Thyroid gland (tissue), 4 donors: Measurements from ENCODE around the gene DNASE2B.

Experiments used
- POLR2A ChIP-seq, 2 donors: fragments of 450-650 bp; IDR thresholded peaks; one replicate each; pipeline ENCODE4 v1.6.1; 2017; ENCODE audit warnings: antibody characterized with exemption in 2 of 2, mild to moderate bottlenecking in 2 of 2, moderate library complexity in 1 of 2
- TF ChIP-seq, protein P1 (sequence below), 6 experiments: fragments of 200-600 bp in 3 of 6; fragments of 450-650 bp in 3 of 6; sonication (generic) in 3 of 6; IDR thresholded peaks; one replicate each; pipeline ENCODE4 v1.5.1; 2016 to 2019; ENCODE audit warnings: antibody characterized with exemption in 6 of 6, mild to moderate bottlenecking in 2 of 6, inconsistent platforms in 1 of 6, moderate library complexity in 1 of 6

DNA sequence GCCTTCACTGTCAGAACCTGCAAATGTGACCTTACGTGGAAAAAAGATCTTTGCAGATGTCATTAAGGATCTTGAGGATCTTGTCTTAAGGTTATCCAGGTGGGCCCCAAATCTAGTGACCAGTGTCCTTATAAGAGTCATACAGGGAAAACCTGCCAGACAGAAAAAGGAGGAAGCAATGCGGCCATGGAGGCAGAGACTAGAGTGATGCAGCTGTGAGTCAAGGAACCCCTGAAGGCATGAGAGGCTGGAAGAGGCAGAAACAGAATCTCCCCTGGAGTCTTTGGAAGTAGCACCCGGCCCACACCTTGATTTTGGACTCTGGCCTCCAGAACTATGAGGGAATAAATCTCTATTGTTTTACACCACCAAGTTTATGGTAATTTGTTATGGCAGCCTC, 36.5 kb upstream of the DNASE2B start:
- TF ChIP-seq, protein P1, sequence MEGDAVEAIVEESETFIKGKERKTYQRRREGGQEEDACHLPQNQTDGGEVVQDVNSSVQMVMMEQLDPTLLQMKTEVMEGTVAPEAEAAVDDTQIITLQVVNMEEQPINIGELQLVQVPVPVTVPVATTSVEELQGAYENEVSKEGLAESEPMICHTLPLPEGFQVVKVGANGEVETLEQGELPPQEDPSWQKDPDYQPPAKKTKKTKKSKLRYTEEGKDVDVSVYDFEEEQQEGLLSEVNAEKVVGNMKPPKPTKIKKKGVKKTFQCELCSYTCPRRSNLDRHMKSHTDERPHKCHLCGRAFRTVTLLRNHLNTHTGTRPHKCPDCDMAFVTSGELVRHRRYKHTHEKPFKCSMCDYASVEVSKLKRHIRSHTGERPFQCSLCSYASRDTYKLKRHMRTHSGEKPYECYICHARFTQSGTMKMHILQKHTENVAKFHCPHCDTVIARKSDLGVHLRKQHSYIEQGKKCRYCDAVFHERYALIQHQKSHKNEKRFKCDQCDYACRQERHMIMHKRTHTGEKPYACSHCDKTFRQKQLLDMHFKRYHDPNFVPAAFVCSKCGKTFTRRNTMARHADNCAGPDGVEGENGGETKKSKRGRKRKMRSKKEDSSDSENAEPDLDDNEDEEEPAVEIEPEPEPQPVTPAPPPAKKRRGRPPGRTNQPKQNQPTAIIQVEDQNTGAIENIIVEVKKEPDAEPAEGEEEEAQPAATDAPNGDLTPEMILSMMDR (IDR thresholded peaks at IDR 0.05) = no peak
- no peak for TF ChIP-seq POLR2A (IDR thresholded peaks at IDR 0.05)
